ENCODE measurements around the gene ZP1. TPM values are rescaled to one million over a fixed set of nuclear protein-coding genes. Genes with fewer than 3 reads are reported as not detected.

The ZP1 gene
- 0.30 and 0.50 TPM in 2 replicates for total RNA-seq

GRCh38 chr11:60866911-60867870, at the start of gene ZP1:
TSS of gene ZP1 (plus strand) at chr11:60867542. CDS start at chr11:60867562, 20 bp downstream.

GRCh38 chr11:60841797-60842667, 25.3 kb upstream of the ZP1 start, which contains the start of gene CCDC86:
TSS of gene CCDC86 (plus strand) at chr11:60842113. CDS start at chr11:60842125, 12 bp downstream.

GRCh38 chr11:60855726-60856633, 11.4 kb upstream of the ZP1 start, which contains the start of gene PTGDR2:
TSS of gene PTGDR2 (minus strand) at chr11:60855950. CDS start at chr11:60853722, 2,228 bp downstream.

GRCh38 chr11:60906132-60906972, 39.0 kb downstream of the ZP1 start, which contains the start of gene PRPF19:
TSS of gene PRPF19 (minus strand) at chr11:60906585. CDS start at chr11:60906382, 203 bp downstream.

GRCh38 chr11:60913793-60914632, 46.7 kb downstream of the ZP1 start, which contains the start of gene TMEM109:
TSS of gene TMEM109 (plus strand) at chr11:60914158. CDS start at chr11:60919694, 5,536 bp downstream.

GRCh38 chr11:60924110-60924905, 57.0 kb downstream of the ZP1 start, which contains the start of gene TMEM132A:
TSS of gene TMEM132A (plus strand) at chr11:60924460. CDS start at chr11:60924634, 174 bp downstream.

Other genes with a start within 250 kb of the ZP1 start
- gene MS4A8, start 167.9 kb upstream of the ZP1 start, total RNA-seq: not detected in 2 replicates
- not detected in 2 replicates for gene MS4A18, start 142.8 kb upstream of the ZP1 start, total RNA-seq
- not detected in 2 replicates for gene MS4A15, start 110.7 kb upstream of the ZP1 start, total RNA-seq
- gene MS4A10, start 82.2 kb upstream of the ZP1 start, total RNA-seq: not detected in 2 replicates
- gene CCDC86, start 25.4 kb upstream of the ZP1 start, total RNA-seq: 33.6 and 37.3 TPM in 2 replicates
- 1.3 and 1.6 TPM in 2 replicates for gene PTGDR2, start 11.6 kb upstream of the ZP1 start, total RNA-seq
- 102 and 106 TPM in 2 replicates for gene PRPF19, start 39.0 kb downstream of the ZP1 start, total RNA-seq
- 96.5 and 123 TPM in 2 replicates for gene TMEM109, start 46.6 kb downstream of the ZP1 start, total RNA-seq
- gene TMEM132A, start 56.9 kb downstream of the ZP1 start, total RNA-seq: 69.7 and 84.6 TPM in 2 replicates
- 1.3 and 3.4 TPM in 2 replicates for gene SLC15A3, start 84.6 kb downstream of the ZP1 start, total RNA-seq
- gene CD6, start 104.1 kb downstream of the ZP1 start, total RNA-seq: not detected in 2 replicates
- not detected in 2 replicates for gene CD5, start 234.9 kb downstream of the ZP1 start, total RNA-seq